Stimulated activated CD4-positive, alpha-beta T cell treated with anti-CD3 and anti-CD28 coated beads, Interleukin-2, amount 100 ng/mL, for 48 hours (primary cell): ENCODE measurements around the gene BAZ1B.
"Not testable (repeated sequence)": the region's sequence is repeated elsewhere in the genome, so short reads cannot be mapped to it uniquely, and the experiment has no call there.

ENCODE experiments used
- DNase-seq, 2 donors: peaks; one replicate each; pipeline ENCODE4 v3.0.0-alpha.2; 2020

Gene BAZ1B

GRCh38 chr7:73522105-73522872 lies at the start of gene BAZ1B:
BAZ1B (minus strand) TSS chr7:73522293; CDS start chr7:73521933, 360 bp downstream.
- DNase-seq: peak; percentile 95 to 96

DNA sequence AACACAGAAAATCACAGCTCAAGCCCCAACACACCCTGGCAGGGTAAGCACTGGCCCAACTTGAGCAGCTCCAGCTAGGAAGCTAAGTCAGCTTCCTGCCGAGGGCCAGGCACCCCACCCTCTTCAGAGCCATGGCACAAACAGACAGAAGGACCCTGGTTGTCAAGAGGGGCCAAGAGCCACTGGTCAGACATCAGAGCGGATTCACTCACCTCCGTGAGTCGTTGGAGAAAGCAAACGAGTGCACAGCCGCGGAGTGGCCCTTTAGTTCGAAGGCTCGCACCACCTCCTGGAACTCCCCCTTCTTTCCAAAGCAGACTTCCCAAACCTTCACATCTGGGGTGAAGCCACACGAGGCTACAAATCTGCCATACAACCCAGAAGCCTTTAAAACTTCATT lies 48.9 kb upstream of the BAZ1B start:
- no peak for DNase-seq

- no peak for DNase-seq
Measured at GRCh38 chr7:73570521-73570920, 48.4 kb upstream of the BAZ1B start.

- no peak for DNase-seq
Measured at GRCh38 chr7:73569042-73569608, 47.0 kb upstream of the BAZ1B start.

- DNase-seq: no peak
Measured at GRCh38 chr7:73567846-73568685, 46.0 kb upstream of the BAZ1B start.

DNA sequence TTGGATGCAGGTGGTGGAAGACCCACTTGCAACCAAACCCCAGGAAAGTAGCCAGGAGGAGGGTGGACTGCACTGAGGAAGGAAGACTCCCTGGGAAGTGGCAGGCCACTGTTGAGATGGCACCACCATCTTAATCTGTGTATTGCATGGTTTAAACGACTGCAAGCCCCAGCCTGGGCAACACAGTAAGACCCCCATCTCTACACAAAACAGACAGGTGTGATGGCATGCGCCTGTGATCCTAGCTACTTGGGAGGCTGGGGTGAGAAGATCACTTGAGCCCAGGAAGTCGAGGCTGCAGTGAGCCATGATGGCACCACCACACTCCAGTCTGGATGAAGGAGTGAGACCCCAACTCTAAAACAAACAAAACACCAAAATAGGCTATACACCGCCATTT lies 45.0 kb upstream of the BAZ1B start:
- no peak for DNase-seq

DNA sequence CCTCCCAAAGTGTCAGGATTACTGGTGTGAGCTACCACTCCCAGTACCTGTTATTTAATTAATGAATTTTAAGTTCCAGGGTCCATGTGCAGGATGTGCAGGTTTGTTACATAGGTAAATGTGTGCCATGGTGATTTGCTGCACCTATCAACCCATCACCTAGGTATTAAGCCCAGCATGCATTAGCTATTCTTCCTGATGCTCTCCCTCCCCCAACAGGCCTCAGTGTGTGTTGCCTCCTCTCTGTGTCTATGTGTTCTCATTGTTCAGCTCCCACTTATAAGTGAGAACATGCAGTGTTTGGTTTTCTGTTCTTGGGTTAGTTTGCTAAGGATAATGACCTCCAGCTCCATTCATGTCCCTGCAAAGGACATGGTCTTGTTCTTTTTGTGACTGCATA lies 44.3 kb upstream of the BAZ1B start:
- not testable (repeated sequence) for DNase-seq

GRCh38 chr7:73565675-73566340 lies 43.7 kb upstream of the BAZ1B start:
- DNase-seq: no peak

GRCh38 chr7:73560109-73560835 lies 38.2 kb upstream of the BAZ1B start:
- no peak for DNase-seq

GRCh38 chr7:73557397-73558257 lies 35.5 kb upstream of the BAZ1B start, which contains the start of gene BCL7B:
BCL7B (minus strand) TSS chr7:73557690; CDS start chr7:73557578, 112 bp downstream.
- peak; percentile 71 to 75 for DNase-seq

DNA sequence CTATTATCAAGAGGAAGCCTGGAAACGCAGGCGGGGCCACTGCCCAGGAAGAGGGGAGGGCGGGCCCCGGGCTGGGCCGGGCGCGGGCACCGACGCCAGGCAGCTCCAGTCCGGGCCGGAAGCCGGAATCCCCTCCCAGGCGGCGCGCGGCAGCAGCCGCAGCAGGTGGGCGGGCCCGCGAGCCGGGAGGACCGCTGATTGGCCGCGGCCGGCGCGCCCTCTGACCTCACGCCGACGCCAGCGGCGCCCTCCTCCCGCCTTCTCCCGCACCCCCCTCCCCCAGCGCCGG lies 35.0 kb upstream of the BAZ1B start:
- peak; percentile 85 to 89 for DNase-seq

DNA sequence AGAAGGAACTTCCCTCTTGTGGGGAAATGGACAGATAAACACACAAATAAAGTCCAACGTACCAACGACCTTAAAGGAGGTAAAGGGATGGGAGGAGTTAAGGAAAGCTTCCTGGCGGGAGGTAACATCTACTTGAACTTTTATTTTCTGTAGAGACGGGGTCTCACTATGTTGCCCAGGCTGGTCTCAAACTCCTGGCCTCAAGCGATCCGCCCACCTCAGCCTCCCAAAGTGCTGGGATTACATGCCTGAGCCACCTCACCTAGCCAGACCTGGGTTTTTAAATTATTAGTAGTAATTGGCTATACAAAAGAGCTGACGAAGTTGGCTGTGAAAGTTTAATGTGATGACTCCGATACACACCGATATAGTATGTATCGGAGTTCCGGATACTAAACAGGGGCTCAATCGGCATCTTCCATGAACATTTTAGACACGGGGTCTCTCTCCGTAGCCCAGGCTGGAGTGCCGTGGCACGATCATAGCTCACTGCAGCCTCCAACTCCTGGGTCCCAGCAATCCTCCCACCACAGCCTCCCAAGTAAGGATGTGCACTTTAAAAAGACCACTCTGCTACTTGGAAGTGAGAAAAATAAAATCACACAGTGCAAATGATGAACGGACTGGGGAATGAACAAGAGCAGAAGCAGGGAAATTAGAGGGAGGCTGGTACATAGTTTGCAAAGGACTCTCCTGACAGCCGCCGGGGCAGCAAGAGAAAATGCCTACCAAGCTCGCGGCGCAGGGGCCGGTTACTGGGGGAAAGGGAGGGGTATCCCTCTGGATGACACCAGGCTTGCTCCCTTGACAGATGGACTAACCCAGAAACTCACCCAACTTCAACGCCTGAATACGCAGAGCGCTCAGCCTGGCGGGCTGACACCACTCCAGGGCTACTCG lies 34.4 kb upstream of the BAZ1B start:
- no peak for DNase-seq

DNA sequence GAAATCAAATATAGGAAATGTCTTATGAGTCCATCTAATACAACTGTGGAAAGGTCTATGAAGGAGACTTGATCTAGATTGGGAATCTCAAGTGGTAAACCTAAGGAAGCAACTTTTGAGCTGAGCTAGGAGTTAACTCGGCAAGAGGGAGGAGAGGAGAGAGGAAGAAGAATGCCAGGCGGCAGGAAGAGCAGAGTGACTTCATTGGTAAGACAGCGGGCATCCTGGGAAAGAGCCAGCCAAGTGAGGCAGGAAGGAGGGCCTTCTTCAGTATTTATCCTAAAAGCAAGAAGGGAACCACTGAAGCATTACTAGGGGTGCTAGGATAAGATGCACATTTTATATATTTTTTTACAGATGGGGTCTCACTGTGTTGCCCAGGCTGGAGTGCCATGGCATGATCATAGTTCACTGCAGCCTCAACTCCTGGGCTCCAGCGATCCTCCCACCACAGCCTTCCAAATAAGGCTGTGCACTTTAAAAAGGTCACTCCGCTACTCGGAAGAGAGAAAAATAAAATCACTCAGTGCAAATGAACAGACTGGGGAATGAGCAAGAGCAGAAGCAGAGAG lies 33.4 kb upstream of the BAZ1B start:
- DNase-seq: no peak

DNA sequence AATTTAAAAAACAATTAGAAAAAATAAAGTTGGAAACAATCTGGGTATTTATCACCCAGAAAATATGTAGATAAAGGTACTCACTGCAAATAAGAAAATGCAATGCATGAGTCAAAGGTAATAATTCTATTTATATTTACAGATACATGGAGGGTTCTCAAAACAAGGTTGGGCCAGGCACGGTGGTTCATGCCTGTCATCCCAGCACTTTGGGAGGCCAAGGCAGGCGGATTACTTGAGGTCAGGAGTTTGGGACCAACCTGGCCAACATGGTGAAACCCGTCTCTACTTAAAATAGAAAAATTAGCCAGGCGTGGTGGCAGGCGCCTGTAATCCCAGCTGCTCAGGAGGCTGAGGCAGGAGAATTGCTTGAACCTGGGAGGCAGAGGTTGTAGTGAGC lies 28.0 kb upstream of the BAZ1B start:
- DNase-seq: not testable (repeated sequence)

- no peak for DNase-seq
Measured at GRCh38 chr7:73549176-73549575, 27.1 kb upstream of the BAZ1B start.

DNA sequence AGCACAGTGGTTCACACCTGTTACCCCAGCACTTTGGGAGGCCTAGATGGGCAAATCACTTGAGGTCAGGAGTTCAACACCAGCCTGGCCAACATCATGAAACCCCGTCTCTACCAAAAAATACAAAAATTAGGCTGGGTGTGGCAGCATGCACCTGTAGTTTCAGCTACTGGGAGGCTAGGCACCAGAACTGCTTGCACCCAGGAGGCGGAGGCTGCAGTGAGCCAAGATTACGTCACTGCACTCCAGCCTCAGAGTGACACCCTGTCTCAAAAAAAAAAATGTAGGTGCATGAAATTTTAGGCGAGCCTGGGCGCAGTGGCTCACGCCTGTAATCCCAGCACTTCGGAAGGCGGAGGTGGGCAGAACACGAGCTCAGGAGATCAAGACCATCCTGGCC lies 25.7 kb upstream of the BAZ1B start:
- DNase-seq: no peak

DNA sequence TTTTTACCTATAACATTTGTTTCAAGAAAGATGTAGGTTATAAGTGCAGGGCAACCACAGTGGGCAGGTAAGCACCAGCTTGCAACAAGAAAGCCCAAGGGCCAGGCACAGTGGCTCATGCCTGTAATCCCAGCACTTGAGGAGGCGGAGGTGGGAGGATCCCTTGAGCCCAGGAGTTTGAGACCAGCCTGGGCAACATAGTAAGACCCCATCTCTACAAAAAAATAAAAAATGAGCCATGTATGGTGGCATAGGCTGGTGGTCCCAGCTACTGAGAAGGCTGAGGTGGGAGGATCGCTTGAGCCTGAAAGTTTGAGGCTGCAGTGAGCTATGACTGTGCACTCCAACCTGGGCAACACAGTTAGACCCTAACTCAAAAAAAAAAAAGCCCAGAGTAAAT lies 22.6 kb upstream of the BAZ1B start:
- no peak for DNase-seq

DNA sequence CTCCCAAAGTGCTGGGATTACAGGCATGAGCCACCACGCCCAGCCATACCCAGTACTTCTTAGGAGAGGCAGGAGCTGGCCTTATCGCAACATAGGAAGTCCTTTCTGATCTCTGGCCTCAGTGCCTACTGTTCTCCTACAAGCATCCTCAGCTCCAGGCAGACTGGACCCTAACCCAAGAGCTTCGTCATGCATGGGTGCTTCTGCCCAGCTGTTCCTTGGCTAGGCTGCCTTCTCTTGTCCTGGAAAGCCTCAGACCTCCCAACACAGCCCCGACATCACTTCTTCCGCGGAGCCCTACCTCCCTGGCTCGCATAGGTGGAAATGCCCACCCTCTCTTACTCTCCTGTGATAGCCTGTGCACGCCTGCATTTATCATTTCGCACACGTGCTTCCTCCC lies 19.6 kb upstream of the BAZ1B start:
- no peak for DNase-seq

GRCh38 chr7:73539709-73540108 lies 17.6 kb upstream of the BAZ1B start:
- no peak for DNase-seq

- not testable (repeated sequence) for DNase-seq
Measured at GRCh38 chr7:73538510-73538909, 16.4 kb upstream of the BAZ1B start.
